NOMO-1 treated with dmso at 0.1 percent for 144 hours (cell line): ENCODE data around the gene WDTC1.
"Not testable (repeated sequence)": the region's sequence is repeated elsewhere in the genome, so short reads cannot be mapped to it uniquely, and the experiment has no call there.

ENCODE experiments used
- DNase-seq: peaks from one replicate; lab custom pipeline; 2025; ENCODE audit not compliant: unreplicated experiment; lab: John Stamatoyannopoulos, UW

The WDTC1 gene

DNA sequence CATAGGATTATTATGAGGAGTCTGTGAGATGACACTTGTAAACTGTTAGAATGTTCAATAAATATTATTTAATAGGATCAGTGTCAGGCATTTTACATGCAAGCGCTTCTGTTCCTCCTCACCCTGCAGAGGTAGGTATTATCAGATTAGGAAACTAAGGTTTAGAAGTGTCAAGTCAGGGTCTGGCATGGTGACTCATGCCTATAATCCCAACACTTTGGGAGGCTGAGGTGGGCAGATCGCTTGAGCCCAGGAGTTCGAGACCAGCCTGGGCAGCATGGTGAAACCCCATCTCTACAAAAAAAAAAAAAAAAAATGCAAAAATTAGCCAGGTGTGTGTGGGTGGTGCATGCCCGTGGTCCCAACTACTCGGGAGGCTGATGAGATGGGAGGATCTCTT, 9.2 kb downstream of the WDTC1 start:
- not testable (repeated sequence) for DNase-seq

DNA sequence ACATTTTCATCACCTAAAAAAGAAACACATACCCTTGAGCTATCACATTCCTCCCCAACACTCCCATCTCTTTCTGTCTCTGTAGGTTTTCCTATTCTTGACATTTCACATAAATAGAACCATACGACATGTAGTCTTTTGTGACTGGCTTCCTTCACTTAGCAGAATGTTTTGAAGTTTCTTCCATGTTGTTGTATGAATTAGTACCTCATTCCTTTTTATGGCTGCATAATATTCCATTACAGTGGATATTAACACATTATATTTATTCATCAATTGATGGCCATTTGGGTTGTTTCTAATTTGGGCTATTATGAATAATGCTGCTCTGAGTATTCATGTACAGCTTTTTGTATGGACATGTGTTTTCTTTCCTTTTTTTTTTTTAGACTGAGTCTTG, 11.8 kb downstream of the WDTC1 start:
- DNase-seq = no peak

DNA sequence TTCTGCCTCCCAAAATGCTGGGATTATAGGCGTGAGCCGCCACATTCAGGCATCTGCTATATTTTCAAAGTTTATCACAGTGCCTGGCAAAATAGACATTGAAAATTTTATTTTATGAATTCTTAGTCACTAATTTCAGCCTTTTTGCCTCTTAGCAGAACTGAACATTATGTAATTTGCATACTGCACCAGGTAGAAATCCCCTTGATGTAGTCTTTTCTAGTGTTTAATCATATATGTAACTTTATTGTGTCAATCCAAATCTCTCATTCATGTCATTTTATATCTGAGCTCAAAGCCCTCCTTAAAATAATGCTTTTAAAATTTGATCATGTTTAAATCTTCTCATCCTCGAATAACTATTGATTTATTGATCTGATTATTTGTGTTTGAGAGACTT, 19.2 kb downstream of the WDTC1 start:
- no peak for DNase-seq

DNA sequence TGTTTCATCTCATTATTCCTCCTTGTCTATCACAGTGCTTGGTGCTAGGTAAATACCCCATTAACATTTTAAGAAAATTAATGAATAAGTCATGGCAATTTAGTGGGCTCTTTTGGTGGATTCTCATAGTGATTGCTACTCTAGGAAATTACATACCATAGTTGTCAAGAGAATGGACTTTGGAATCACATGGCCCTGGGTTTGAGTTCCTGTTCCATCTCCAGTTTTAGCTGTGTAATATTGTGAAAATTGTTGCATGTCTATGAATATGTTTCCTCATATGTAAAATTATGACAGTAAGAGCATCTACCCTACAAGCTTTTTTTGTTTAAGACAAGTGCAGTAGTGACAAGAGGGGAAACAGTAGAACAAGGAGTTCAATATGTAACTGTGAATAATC, 20.7 kb downstream of the WDTC1 start:
- DNase-seq = no peak

DNA sequence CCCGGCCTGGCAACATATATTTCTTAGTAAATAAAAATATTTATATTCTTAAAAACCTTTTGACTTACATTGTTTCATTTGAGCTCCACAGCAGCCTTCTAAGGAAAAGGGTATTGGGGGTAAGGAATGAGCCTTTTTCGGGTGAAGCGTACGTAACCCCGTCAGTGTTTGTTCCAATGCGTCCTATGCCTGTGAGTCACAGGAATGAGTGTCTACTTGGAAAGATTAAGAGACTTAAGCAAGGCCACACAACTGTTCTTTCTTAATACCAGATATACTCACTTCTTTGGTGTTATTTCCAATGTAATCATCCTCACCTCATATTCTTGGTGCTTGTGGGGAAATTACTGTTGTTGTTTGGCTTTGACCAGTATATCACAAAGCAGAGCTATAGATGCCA, 22.7 kb downstream of the WDTC1 start:
- DNase-seq = no peak

DNA sequence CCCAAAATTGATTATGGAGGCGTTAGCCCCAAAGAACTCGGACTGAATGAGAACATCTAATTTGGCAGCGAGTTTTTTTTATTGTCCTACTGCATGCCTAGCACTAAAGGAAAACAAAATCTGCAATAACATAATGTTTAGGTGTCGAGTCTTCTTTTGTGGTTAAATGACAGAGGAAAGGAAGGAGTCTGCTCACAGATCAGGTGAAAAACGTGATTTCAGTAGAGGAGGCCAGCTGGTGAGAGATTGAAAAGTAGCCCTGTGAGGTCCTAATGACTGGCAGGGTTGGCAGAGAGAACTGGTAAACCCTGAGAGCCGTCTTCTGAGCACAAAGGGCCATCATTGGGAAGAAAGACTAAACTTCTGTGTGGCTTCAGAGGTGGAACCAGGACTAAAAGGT, 24.2 kb downstream of the WDTC1 start:
- DNase-seq = no peak

DNA sequence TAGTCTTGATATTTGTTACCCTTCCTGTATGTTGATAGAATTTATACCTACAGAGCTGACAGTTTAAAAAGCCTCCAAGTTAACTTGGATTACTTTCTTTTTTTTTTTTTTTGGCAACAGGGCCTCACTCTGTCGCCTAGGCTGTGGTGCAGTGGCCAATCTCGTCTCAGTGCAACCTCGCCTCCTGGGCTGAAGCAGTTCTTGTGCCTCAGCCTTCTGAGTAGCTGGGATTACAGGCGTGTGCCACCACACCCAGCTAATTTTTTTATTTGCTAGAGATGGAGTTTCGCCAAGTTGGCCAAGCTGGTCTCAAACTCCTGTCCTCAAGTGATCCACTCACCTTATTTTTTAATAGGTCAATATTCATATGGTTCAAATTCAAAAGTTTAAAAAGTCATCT, 32.7 kb downstream of the WDTC1 start:
- DNase-seq = no peak

DNA sequence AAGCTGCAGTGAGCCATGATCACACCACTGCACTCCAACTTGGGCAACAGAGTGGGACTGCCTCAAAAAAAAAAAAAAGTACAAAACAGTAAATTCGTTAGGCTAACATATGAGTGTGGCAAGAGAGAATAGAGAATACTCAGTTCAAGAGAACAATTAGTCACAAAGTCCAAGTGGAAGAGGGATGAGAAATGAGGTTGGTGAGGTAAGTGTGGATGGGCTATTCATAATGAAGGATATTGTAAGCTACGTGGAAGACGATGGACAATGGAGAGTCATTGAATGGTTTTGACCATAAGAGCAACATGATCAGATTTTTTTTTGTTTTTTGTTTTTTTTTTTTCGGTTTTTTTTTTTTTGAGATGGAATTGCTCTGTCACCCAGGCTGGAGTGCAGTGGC, 34.8 kb downstream of the WDTC1 start:
- DNase-seq = no peak

DNA sequence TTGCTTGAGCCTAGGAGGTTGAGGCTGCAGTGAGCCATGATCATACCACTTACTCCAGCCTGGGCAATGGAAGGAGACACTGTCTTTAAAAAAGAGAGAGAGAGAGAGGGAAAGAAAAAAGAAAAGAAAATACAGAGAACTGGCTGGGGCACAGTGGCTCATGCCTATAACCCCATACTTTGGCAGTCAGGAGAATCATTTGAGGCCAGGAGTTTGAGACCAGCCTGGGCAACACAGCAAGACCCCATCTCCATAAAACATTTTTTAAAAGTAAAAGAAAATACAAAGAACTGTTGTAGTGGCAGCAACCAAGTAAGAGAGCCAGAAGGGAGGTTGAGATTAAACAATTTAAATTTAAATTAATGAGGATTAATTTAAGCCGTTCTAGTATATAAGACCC, 39.8 kb downstream of the WDTC1 start:
- DNase-seq = no peak

DNA sequence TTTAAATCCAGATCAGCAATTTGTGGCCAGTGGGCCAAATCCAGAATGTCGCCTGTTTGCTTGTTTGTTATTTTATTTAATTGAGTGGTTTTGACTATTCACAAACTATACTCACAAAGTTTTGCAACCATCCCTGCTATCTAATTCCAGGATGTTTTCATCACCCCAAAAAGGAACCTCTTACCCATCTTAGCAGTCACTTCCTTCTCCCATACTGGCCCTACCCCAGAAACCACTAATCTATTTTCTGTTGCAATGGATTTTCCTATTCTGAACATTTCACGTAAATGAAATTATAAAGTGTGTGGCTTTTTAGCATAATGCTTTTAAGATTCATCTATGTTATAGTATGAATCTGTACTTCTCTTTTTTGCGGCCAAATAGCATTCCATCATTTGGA, 41.3 kb downstream of the WDTC1 start:
- peak; percentile 47 for DNase-seq

DNA sequence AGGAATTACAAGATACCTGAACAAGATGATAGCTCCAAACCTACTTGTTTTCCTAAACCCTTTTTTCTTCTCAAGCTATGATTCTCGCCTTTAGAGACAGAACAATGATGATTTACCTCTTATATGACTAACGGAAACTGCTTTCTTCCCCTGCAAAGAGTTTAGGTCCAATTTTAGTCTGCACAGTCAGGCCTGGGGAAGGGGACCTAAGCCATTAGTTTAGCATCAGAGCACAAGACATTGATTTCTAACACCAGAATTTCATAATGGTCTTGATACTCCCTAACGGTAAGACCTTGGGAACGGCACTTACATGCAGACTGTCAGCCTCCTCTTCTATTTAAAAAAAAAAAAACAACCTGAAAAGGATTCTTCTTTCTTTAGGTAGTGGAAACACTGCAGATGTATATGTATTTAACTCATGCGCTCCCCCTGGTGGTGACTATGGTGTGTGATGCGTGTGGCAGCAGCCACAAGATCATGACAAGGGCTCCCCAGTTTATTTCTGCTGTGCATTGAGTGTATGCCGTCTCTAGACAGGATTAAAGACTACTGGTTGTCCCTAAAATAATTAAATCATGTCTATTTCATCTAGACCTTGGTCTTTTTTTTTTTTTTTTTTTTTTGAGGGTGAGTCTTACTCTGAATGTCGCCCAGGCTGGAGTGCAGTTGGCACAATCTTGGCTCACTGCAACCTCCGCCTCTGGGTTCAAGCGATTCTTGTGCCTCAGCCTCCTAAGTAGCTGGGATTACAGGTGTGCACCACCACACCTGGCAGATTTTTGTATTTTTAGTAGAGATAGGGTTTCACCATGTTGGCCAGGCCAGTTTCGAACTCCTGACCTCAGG, 50.2 kb downstream of the WDTC1 start:
- peak; percentile 68 for DNase-seq

DNA sequence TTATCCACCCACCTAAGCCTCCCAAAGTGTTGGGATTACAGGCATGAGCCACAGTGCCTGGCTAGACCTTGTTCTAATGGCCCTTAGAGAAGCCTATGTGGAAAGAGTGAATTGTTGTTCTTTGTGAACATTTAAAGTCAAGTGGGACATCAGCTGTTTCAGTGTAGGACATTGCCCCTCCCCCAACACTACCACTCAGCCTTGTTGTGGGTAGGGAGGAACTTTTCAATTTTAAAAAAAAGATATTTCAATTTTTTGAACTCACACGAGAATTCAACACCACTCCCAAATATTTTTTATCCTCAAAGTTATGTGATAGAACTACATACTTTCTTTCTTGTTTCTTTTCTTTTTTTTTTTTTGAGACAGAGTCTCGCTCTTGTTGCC, 50.8 kb downstream of the WDTC1 start:
- no peak for DNase-seq

DNA sequence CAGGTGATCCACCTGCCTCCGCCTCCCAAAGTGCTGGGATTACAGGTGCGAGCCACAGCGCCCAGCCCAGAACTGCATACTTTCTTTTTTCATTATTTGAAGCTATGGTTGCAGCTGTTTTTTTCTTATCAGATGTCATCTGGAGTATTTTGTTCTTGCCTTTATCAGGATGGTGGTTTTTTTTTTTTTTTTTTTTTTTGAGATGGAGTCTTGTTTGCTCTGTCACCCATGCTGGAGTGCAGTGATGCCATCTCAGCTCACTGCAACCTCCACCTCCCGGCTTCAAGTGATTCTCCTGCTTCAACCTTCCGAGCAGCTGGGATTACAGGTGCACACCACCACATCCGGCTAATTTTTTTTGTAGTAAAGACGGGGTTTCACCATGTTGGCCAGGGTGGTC, 51.4 kb downstream of the WDTC1 start:
- DNase-seq = not testable (repeated sequence)

DNA sequence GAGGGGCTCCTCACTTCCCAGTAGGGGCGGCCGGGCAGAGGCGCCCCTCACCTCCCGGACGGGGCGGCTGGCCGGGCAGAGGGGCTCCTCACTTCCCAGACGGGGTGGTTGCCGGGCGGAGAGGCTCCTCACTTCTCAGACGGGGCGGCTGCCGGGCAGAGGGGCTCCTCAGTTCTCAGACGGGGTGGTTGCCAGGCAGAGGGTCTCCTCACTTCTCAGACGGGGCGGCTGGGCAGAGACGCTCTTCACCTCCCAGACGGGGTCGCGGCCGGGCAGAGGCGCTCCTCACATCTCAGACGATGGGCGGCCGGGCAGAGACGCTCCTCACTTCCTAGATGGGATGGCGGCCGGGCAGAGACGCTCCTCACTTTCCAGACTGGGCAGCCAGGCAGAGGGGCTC, 54.7 kb downstream of the WDTC1 start:
- not testable (repeated sequence) for DNase-seq

DNA sequence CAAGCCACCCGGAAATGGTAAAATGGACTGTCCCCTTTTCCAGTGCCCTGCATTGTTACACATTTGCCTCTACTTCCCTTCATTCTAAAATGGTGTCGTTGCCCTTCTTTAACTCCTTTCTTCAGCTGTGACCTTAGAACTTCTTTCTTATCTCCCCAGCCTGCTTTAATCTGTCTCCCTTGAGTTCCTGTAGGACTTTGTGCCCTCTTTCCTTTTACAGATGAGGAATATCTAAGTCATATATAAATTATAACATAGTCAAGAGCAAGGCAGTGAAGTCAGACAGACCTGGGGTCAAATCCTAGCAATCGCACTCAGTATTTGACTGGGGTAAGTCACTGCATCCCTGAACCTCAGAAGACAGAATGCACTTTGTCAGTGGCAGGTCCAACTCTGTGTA, 56.1 kb downstream of the WDTC1 start:
- no peak for DNase-seq

DNA sequence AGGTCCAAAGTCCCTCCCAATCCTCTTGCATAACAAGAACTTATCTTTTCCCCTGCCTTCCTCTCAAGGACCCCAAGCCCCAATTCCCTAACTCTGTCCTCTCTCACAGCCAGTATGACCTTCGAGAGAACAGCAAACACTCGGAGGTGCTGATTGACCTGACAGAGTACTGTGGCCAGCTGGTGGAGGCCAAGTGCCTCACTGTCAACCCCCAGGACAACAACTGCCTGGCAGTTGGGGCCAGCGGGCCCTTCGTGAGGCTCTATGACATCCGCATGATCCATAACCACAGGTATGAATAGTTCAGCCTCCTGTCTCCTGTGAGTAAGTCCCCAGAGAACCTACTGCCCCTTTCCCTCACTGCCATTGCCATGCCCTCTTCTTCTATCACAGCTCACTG, 57.7 kb downstream of the WDTC1 start:
- no peak for DNase-seq

DNA sequence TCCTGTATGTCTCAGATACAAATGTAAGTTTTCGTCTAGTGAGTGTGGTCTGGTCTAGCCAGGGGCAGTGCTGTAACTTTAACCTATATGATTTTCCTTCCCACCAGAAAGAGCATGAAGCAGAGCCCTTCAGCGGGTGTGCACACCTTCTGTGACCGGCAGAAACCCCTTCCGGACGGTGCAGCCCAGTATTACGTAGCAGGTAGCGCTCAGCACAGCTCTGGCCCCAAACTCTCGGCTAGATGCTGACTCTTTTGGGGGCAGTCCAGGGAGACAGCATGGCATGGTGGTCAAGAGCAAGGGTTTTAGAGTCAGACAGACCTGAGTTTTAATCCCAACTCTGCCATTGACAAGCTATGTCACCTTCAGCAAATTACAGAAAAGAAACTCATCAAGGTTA, 59.5 kb downstream of the WDTC1 start:
- no peak for DNase-seq

DNA sequence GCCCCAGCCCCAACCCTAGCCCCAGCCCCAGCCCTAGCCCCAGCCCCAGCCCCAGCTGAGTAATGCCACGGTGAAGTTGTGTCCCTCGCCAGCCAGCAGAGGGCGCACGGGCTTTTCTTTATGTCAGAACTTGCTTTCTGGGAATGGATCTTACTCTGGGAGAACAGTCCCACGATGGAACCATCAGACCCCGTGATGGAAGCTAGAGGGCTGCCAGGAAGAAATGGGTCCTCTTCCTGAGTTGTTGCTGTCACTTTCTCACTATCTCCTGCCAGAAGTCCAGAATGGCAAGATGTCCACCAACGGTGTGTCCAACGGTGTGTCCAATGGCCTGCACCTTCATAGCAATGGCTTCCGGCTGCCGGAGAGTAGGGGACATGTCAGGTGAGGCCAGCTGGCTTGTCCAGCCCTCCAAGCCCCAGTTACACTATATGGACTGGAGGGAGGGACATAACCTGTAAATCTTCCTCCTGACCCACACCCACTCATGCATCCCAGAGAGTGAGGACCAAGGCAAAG, 62.4 kb downstream of the WDTC1 start:
- DNase-seq = no peak

DNA sequence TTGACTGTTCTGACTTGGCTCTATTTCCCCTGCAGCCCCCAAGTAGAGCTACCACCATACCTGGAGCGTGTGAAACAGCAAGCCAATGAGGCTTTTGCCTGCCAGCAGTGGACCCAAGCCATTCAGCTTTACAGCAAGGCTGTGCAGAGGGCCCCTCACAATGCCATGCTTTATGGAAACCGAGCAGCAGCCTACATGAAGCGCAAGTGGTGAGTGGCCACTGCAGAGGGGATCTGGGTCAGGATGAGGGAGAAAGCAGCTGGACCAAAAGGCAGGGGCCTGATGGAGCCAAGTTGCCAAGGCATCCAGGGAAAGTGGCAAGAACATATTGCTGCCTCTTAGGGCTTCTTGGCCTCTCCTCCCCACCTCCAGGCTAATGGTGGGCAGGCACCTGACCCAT, 63.5 kb downstream of the WDTC1 start:
- DNase-seq = no peak

DNA sequence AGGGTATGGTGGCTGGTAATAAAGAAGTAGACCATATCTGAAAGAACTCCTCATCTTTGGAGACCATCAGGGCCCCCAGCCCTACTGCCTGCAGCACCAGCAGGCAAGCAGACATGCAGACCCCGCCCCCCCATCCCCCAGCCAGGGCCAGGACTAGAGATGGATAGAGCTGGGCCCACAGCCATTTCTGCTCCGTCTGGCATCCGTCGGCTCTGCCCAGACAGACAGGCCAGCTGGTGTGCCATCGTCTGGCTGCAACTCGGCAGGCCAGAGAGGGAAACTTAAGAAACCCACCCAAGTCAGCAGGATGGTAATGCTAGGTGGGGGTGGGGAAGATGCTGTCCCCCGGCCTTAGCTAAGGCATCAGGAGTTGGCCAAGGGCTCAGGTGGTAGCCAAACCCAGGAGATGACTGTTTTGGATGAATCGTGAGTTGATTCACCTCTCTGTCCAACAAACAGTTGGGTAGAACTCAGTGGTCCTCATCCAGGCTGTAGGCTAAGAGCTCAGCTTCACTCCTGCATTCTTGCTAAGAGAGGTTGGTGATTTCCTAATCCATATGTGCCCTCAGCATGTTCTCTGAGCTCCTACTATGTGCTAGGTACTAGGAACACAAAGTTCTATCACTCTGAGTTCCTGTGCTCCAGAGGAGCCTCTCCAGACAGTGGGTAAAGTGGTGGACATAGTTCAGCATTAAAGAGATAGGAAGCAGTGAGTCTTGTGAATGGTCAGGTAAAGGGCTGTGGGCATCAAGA, 64.4 kb downstream of the WDTC1 start:
- no peak for DNase-seq

DNA sequence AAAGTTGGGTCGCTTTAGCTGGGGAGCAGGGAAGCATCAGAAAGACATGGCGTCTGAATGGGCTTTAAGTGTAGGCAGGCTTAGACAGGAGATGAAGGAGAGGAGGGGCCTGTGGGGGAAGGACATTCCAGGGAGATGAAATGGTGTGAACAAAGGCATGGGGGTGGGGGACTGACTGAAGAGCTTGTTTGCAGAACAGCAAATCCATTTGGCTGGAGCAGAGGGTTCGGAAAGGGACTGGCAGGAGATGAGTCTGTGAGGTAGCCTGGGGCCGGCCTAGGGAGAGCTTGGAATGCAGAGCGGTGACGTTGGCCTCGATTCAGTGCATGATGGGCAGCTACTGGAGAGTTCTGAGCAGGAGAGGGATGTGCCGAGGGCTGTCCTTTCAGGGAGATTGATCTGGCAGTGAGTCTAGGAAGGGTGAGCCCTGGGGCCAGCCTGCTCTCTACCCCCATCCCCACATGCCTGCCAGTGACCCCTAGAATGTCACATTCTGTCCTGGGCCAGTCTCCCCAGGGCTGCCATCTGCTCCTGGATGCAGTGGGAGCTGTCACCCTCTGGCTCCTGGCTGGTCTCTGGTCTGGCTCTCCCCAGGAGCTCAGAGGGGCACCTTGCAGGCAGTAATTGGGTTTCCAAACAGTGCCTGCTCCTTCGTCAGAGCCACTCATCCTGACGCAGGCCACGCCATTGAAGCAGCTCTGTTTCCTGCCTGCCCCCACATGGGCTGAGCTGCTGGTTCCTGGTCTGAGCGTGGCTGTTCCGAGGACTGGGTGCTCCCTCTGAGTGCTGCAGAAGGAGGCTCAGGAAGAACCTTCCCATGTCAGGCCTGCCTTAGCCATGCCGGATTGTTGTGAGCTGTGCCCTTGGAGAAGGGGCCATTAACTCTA, 65.2 kb downstream of the WDTC1 start:
- DNase-seq = no peak
